NT2/D1 (cell line): Measurements from ENCODE around the gene MRPS5.

ENCODE experiments used
- DNase-seq: peaks from one replicate; pipeline ENCODE4 v3.0.0-alpha.2; 2011; ENCODE audit warnings: low read depth, low spot score
- H3K27me3 ChIP-seq: 2 replicates; pipeline ENCODE4 v1.6.0; 2011; ENCODE audit warnings: mild to moderate bottlenecking; ENCODE audit not compliant: insufficient read length, insufficient read depth
- H3K36me3 ChIP-seq: 2 replicates; pipeline ENCODE4 v1.6.1; 2011; ENCODE audit warnings: mild to moderate bottlenecking, low read length, mixed read lengths; ENCODE audit not compliant: insufficient read depth, insufficient read length
- H3K4me1 ChIP-seq: 2 replicates; pipeline ENCODE4 v1.5.1; 2011; ENCODE audit not compliant: insufficient read depth, insufficient read length
- H3K4me3 ChIP-seq: 2 replicates; pipeline ENCODE4 v1.5.1; 2011; ENCODE audit warnings: low read depth; ENCODE audit not compliant: insufficient read length
- H3K9ac ChIP-seq: 2 replicates; pipeline ENCODE4 v1.6.0; 2011; ENCODE audit warnings: low read depth; ENCODE audit not compliant: insufficient read length
- H3K9me3 ChIP-seq: 2 replicates; pipeline ENCODE4 v1.5.1; 2011; ENCODE audit warnings: mild to moderate bottlenecking, low read length; ENCODE audit not compliant: insufficient read depth
- SUZ12 ChIP-seq: IDR thresholded peaks from 2 replicates; pipeline ENCODE4 v1.6.1; 2011; ENCODE audit not compliant: insufficient read length, insufficient read depth; ENCODE audit errors: extremely low read depth
- YY1 ChIP-seq: IDR thresholded peaks from 2 replicates; pipeline ENCODE4 v1.6.1; 2011; ENCODE audit not compliant: insufficient read length, insufficient read depth
- ZNF274 ChIP-seq: IDR thresholded peaks from 2 replicates; pipeline ENCODE4 v1.6.1; 2011; ENCODE audit warnings: mild to moderate bottlenecking, low read depth, low read length

The MRPS5 gene

DNA sequence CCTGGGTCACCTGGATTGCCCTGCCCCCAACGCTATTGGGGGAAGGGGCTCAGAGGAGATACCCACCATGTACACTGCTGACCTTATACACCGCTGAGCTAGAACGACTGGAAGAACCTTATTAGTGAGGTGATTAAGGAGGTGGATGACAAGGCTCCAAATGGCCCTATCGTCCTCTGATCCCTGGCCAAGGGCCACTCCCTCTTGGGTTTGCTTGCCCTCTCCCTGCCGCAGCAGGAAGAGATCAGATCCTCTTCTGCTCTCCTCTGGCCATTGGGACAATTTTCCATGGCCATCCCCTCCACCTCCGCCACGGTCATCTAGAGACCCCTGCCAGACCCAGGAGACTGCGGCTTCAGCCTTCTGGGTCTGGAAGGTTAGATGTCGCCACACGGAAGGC is 36.8 kb upstream of the MRPS5 start:
- DNase-seq, result no peak
- Histone ChIP-seq H3K9ac (peak overlapping the region; percentile 97), H3K4me1 (peaks cover 9% of the 10 kb centered on the region), H3K4me3 (peak overlapping the region; percentile 89), H3K27me3 (peaks cover 7% of the 10 kb centered on the region), H3K36me3 (peaks cover 51% of the 10 kb centered on the region), H3K9me3 (peaks cover 45% of the 10 kb centered on the region)
- no peak for TF ChIP-seq YY1
- no peak for TF ChIP-seq SUZ12
- TF ChIP-seq ZNF274, result no peak

DNA sequence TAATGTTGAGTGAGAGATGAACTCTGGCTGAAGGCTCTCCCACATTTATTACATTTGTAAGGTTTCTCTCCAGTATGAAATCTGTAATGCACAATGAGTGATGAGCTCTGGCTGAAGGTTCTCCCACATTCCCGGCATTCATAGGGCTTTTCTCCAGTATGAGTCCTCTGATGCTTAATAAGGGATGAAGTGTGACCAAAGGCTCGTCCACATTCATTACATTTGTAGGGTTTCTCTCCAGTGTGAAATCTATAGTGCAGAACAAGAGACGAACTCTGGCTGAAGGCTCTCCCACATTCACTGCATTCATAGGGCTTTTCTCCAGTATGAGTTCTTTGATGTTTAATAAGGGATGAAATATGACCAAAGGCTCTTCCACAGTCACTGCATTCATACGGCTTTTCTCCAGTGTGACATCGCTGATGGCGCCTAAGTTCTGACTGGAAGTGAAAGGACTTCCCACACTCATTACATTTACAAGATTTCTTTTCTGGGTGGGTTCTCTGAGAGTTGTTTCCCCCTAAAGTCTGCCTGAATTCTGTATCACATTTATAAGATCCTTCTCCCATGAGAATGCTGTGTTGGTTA is 27.9 kb upstream of the MRPS5 start:
- Histone ChIP-seq H3K9ac (no peak overlapping the region), H3K27me3 (no peaks in the 10 kb centered on the region), H3K4me1 (no peaks in the 10 kb centered on the region), H3K36me3 (peaks cover 84% of the 10 kb centered on the region), H3K9me3 (peaks cover 100% of the 10 kb centered on the region), H3K4me3 (no peak overlapping the region)
- TF ChIP-seq SUZ12 (no peak), ZNF274 (peak; percentile 99), YY1 (no peak)
- DNase-seq, result no peak

DNA sequence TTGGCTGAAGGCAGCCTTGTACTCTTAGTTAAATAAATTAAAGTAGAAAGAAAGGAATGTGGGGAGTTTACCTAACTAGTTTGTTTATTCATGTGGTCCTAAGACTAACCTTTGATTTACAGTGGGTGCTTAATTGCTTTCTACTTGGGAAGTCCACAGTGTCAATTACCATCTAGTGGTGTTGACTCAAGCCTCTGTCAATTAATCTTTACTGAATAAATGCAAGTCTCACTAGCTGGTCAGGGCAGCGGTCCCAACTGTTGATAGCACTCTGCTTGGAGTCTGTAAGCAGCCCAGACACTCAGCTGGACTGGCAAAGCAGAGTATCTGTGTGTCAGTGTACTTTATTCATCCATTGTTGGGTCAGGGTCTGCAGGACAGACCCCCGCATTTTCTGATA is 22.2 kb upstream of the MRPS5 start:
- Histone ChIP-seq H3K9me3 (peaks cover 88% of the 10 kb centered on the region), H3K4me1 (no peaks in the 10 kb centered on the region), H3K4me3 (no peak overlapping the region), H3K36me3 (peaks cover 29% of the 10 kb centered on the region), H3K27me3 (no peaks in the 10 kb centered on the region), H3K9ac (no peak overlapping the region)
- DNase-seq, result no peak
- TF ChIP-seq SUZ12 (no peak), ZNF274 (no peak), YY1 (no peak)

DNA sequence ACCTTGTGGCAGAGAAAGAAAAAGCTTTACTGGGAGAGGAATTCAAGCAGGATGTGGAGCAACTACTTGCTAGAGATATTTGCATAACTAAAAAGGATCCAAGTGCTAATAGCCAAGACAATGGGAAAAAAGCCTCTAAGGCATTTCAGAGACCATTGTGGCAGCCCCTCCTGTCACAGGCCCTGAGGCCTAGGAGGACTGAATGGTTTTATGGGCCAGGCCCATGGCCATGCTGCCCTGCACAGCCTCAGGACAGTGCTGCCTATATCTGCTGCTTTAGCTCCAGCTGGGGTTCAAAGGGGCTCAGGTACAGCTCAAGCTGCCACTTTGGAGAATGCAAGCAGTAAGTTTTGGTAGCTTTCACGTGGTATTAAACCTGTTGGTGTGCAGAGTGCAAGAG is 17.1 kb upstream of the MRPS5 start:
- H3K9me3 ChIP-seq, result peaks cover 75% of the 10 kb centered on the region

DNA sequence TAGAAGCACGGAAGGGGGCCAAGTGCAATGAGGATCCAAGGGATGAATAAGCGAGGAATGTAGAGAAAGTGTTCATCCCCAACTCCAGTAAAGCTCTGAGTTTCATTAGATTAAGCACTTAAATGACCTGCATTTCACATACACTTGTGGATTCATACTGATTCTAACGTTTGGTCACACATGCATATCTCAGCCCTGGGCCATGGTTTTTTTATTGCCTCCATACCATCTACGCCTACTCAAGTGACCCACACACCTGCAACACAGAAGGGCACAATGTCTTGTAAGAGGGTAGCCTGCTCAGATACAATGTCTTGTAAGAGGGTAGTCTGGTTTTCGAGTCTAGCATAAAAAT is 566 bp upstream of the MRPS5 start:
- DNase-seq, result no peak
- Histone ChIP-seq H3K9me3 (peaks cover 8% of the 10 kb centered on the region; the same call in 1 of the 2 replicates), H3K4me1 (peaks cover 5% of the 10 kb centered on the region), H3K36me3 (peaks cover 21% of the 10 kb centered on the region), H3K9ac (peak overlapping the region; percentile 96), H3K27me3 (peaks cover 5% of the 10 kb centered on the region), H3K4me3 (peak overlapping the region; percentile 95)
- TF ChIP-seq ZNF274 (no peak), SUZ12 (no peak), YY1 (no peak)

More for the DNA sequence above, 17.1 kb upstream of the MRPS5 start:
- Histone ChIP-seq H3K36me3 (no peaks in the 10 kb centered on the region), H3K27me3 (no peaks in the 10 kb centered on the region), H3K4me3 (no peak overlapping the region), H3K4me1 (no peaks in the 10 kb centered on the region), H3K9ac (no peak overlapping the region)
- TF ChIP-seq ZNF274 (no peak), SUZ12 (no peak), YY1 (no peak)
- no peak for DNase-seq

DNA sequence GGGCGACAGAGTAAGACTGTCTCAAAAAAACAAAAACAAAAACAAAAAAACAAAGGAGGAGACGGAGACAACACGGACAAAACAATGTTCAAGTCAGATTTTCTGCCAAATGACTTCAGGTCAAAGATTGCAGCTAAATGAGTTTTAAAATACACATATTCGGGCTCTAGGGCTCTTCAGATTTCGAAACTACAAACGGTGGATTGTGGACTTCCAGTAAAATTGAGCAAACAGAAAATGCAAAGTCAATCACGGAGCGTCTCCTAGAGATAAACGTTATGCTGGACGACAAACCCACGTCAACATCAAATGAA is 558 bp downstream of the MRPS5 start:
- H3K9me3 ChIP-seq, result peaks cover 8% of the 10 kb centered on the region; the same call in 1 of the 2 replicates
- H3K4me3 ChIP-seq, result peak overlapping the region; percentile 95
- H3K27me3 ChIP-seq, result peaks cover 5% of the 10 kb centered on the region
- TF ChIP-seq SUZ12, result no peak
- no peak for TF ChIP-seq ZNF274
- TF ChIP-seq YY1, result no peak
- H3K9ac ChIP-seq, result peak overlapping the region; percentile 96
- peaks cover 28% of the 10 kb centered on the region for H3K36me3 ChIP-seq
- DNase-seq, result no peak
- H3K4me1 ChIP-seq, result peaks cover 5% of the 10 kb centered on the region

DNA sequence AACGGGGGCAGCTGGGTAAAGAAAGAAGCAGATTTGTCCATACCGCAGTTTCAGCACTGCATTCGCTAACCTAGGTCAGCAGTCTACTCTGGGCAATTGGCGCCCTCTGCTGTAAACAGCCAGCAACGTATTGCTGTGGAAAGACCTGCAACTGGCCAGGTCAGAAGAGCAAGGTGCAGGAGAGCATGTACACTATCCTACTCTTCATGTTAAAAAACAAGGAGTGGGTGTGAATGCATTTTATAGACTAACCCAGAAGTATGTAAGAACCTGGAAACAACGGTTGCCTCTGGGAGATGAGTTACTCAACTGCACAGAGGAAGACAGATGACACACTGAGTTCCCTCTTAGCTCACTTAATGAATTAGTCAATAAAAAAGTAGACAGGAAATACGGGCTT is 6.2 kb downstream of the MRPS5 start:
- peaks cover 72% of the 10 kb centered on the region for H3K36me3 ChIP-seq

DNA sequence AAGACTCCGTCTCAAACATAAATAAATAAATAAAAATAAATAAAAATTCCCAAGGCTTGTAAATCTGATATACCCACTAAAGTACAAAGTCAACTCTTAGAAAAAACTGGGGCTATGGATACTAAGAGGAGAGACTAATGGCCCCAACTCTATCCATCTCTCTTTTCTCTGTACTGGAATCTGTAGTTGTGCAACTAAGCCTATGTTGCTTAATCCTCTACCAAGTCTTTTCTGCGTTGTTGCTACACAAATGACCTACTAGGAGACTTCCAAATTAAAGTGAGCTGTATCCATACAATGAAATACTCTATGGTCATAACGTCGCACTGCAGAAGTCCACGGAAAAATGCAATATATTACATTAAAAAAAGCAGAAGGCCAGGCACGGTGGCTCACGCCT is 8.1 kb downstream of the MRPS5 start:
- H3K4me3 ChIP-seq, result no peak overlapping the region
- H3K27me3 ChIP-seq, result no peaks in the 10 kb centered on the region
- no peak for DNase-seq
- peaks cover 76% of the 10 kb centered on the region for H3K36me3 ChIP-seq
- no peak for TF ChIP-seq ZNF274
- no peak for TF ChIP-seq YY1
- no peak for TF ChIP-seq SUZ12
- no peak overlapping the region for H3K9ac ChIP-seq
- no peaks in the 10 kb centered on the region for H3K4me1 ChIP-seq
- no peaks in the 10 kb centered on the region for H3K9me3 ChIP-seq

More for the DNA sequence above, 6.2 kb downstream of the MRPS5 start:
- TF ChIP-seq YY1 (no peak), SUZ12 (no peak), ZNF274 (no peak)
- Histone ChIP-seq H3K4me1 (peaks cover 3% of the 10 kb centered on the region), H3K9ac (no peak overlapping the region), H3K4me3 (no peak overlapping the region), H3K9me3 (peaks cover 8% of the 10 kb centered on the region; the same call in 1 of the 2 replicates), H3K27me3 (no peaks in the 10 kb centered on the region)
- DNase-seq, result peak; percentile 54
